ENCODE measurements around the gene AFF3.

DNA sequence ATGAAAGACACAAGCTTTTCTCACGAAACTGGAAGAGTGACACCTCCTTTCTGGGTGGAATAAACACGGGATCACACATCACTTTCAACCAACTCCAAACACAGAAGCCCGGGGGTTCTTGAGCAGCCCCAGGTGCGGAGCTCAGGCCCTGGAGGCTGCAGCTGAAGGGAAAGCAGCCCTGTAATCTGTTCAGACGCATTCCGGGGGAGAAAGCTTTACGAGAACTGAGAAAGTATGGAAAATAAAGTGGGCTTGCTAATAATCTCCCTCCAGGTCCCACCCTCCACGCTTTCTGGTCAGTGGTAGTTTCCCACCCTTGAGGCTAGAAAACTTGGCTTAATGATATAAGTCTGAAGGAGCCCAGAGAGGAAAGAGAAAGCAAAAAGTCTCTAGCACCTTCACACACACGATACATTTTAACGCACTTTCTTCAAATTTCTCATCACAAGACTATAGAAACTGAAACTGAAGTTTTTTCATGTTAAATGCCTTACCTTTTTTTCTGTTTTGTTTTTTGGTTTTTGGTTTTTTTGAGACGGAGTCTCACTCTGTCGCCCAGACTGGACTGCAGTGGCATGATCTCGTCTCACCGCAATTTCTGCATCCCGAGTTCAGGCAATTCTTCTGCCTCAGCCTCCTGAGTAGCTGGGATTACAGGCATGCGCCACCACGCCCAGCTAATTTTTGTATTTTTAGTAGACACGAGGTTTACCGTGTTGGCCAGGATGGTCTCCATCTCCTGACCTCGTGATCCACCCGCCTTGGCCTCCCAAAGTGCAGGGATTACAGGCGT is 141.3 kb downstream of the AFF3 start:
- TF ChIP-seq, protein P1, sequence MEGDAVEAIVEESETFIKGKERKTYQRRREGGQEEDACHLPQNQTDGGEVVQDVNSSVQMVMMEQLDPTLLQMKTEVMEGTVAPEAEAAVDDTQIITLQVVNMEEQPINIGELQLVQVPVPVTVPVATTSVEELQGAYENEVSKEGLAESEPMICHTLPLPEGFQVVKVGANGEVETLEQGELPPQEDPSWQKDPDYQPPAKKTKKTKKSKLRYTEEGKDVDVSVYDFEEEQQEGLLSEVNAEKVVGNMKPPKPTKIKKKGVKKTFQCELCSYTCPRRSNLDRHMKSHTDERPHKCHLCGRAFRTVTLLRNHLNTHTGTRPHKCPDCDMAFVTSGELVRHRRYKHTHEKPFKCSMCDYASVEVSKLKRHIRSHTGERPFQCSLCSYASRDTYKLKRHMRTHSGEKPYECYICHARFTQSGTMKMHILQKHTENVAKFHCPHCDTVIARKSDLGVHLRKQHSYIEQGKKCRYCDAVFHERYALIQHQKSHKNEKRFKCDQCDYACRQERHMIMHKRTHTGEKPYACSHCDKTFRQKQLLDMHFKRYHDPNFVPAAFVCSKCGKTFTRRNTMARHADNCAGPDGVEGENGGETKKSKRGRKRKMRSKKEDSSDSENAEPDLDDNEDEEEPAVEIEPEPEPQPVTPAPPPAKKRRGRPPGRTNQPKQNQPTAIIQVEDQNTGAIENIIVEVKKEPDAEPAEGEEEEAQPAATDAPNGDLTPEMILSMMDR (IDR thresholded peaks at IDR 0.05 in 2 of 3, conservative IDR thresholded peaks at IDR 0.05 in 1 of 3; ENCODE audit: control insufficient read depth in 2 of 3, extremely low read depth in 1 of 3, insufficient read depth in 1 of 3, low read depth in 3 of 3, low read length in 3 of 3), result no peak
- TF ChIP-seq FOS (IDR thresholded peaks at IDR 0.05; ENCODE audit: borderline replicate concordance, extremely low read depth, insufficient read length), result no peak
- no peak for TF ChIP-seq POLR2A (IDR thresholded peaks at IDR 0.05; ENCODE audit: low read depth, low read length)
- TF ChIP-seq TAF1 (IDR thresholded peaks at IDR 0.05; ENCODE audit: borderline replicate concordance, low read depth, low read length), result no peak
- TF ChIP-seq, protein P2, sequence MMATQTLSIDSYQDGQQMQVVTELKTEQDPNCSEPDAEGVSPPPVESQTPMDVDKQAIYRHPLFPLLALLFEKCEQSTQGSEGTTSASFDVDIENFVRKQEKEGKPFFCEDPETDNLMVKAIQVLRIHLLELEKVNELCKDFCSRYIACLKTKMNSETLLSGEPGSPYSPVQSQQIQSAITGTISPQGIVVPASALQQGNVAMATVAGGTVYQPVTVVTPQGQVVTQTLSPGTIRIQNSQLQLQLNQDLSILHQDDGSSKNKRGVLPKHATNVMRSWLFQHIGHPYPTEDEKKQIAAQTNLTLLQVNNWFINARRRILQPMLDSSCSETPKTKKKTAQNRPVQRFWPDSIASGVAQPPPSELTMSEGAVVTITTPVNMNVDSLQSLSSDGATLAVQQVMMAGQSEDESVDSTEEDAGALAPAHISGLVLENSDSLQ (IDR thresholded peaks at IDR 0.05), result no peak
- no peak for TF ChIP-seq POLR2AphosphoS5 (IDR thresholded peaks at IDR 0.05; ENCODE audit: low read length)
- no peak for TF ChIP-seq TCF12 (IDR thresholded peaks at IDR 0.05; ENCODE audit: low read depth, low read length)
- no peak for TF ChIP-seq CBFB (IDR thresholded peaks at IDR 0.05; ENCODE audit: low read depth)
- no peak for TF ChIP-seq ZZZ3 (IDR thresholded peaks at IDR 0.05; ENCODE audit: control insufficient read depth, insufficient read length, low read depth)

All from GM12878 (cell line).